OCI-LY1 (cell line): ENCODE results near the gene AP2B1.

Experiments
- CTCF ChIP-seq: fragments of 200-600 bp; sonication (generic), shearing (Covaris generic); IDR thresholded peaks from 2 replicates; pipeline ENCODE4 v1.5.1; 2017; ENCODE audit warnings: mild to moderate bottlenecking, antibody characterized with exemption, low read length, moderate library complexity, mixed read lengths
- EZH2 ChIP-seq: fragments of 200-600 bp; sonication (generic), shearing (Covaris generic); IDR thresholded peaks from 2 replicates; pipeline ENCODE4 v1.8.0; 2017; ENCODE audit warnings: borderline replicate concordance, mixed run types, mild to moderate bottlenecking, antibody characterized with exemption, low read length, moderate library complexity, mixed read lengths

- no peak; the same call in 1 of the 2 replicates for TF ChIP-seq CTCF
- no peak for TF ChIP-seq EZH2
These were observed 47.5 kb upstream of the AP2B1 start for GRCh38 chr17:35539659-35540026.
